Measurements from ENCODE around the gene PDCD7. TPM values are rescaled to one million over a fixed set of nuclear protein-coding genes. Genes with fewer than 3 reads are reported as not detected.

Gene PDCD7
- total and polyA plus RNA-seq, 3 donors from 2014 or later: 39.7 to 76.1 (median 66.8) TPM

DNA sequence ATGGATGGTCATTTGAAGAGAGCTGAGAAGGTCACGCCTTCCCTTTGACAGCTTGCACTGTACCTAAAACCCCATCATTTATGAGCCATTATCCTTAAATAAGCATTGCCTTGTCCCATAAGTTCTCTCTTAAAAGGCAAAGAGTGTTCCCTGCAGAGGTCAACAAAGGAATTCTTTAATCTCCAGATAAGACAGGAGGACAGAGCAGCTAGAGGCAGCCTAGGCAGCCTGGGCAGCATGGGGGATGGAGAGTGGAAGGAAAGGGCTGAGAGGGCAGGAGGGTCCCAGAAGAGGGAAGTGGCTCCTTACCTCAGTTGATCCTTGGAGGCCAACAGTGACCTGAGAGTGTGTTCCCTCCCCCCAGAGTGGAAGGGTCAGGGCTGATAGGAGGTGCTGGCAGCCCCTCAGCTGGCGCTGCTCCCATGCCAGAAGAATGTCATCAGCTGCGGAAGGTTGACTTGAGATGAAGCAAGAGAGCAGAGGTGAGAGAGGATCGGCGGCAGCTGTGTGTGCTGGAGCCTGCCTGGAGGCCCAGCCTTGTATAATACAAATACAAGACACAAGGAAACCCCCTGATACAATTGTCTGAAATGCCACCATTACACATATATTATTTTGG is 44.3 kb downstream of the PDCD7 start:
- 41 to 58% methylated on average over 5 of the region's 5 CpGs for WGBS, 2 donors
- Histone ChIP-seq H3K9me3 (no peaks in the 10 kb centered on the region), H3K27ac (peak overlapping the region; percentile 73 to 78), H3K4me1 (peaks cover 44% of the 10 kb centered on the region), H3K36me3 (ENCODE audit: low read depth, missing control alignments) (no peaks in the 10 kb centered on the region), H3K4me3 (no peak overlapping the region), H3K27me3 (no peaks in the 10 kb centered on the region)
- TF ChIP-seq POLR2A (IDR thresholded peaks at IDR 0.05) (no peak), CTCF (IDR thresholded peaks at IDR 0.05) (no peak)
- DNase-seq: no peak
- intact Hi-C loops (cut with DNase I; ENCODE audit: low total_unique reads): loop anchor here (10.0 kb wide), 1 partner anchor 55 kb away; no protein-coding TSS in a partner anchor

- H3K27ac ChIP-seq: peak overlapping the region; percentile 73 to 78
- H3K4me1 ChIP-seq: peaks cover 42% of the 10 kb centered on the region
- H3K27me3 ChIP-seq: no peaks in the 10 kb centered on the region
- no peak for DNase-seq
- H3K9me3 ChIP-seq: no peaks in the 10 kb centered on the region
- no peak overlapping the region for H3K4me3 ChIP-seq
- H3K36me3 ChIP-seq (ENCODE audit: low read depth, missing control alignments): no peaks in the 10 kb centered on the region
- 67 to 82% methylated on average over 6 of the region's 6 CpGs for WGBS, 2 donors
- intact Hi-C loops (cut with DNase I; ENCODE audit: low total_unique reads): loop anchor here (10.0 kb wide), 1 partner anchor 54 kb away; no protein-coding TSS in a partner anchor
- TF ChIP-seq POLR2A (IDR thresholded peaks at IDR 0.05): no peak
- TF ChIP-seq CTCF (IDR thresholded peaks at IDR 0.05): no peak
Observed at GRCh38 chr15:65088643-65089021, 45.0 kb downstream of the PDCD7 start.

GRCh38 chr15:65087873-65088642 is 45.5 kb downstream of the PDCD7 start:
- no peak for TF ChIP-seq POLR2A (IDR thresholded peaks at IDR 0.05)
- no peak for TF ChIP-seq CTCF (IDR thresholded peaks at IDR 0.05)
- Histone ChIP-seq H3K4me1 (peaks cover 48% of the 10 kb centered on the region), H3K4me3 (no peak overlapping the region), H3K27me3 (no peaks in the 10 kb centered on the region), H3K36me3 (ENCODE audit: low read depth, missing control alignments) (no peaks in the 10 kb centered on the region), H3K27ac (peak overlapping the region; percentile 73 to 78), H3K9me3 (no peaks in the 10 kb centered on the region)
- intact Hi-C loops (cut with DNase I; ENCODE audit: low total_unique reads): loop anchor here (10.0 kb wide), 1 partner anchor 53 kb away; no protein-coding TSS in a partner anchor
- WGBS, 2 donors: 67 to 75% methylated on average over 8 to 13 of the region's 13 CpGs
- DNase-seq: peak; percentile 76

- TF ChIP-seq CTCF (IDR thresholded peaks at IDR 0.05) (no peak), POLR2A (IDR thresholded peaks at IDR 0.05) (no peak)
- DNase-seq: no peak
- H3K4me1 ChIP-seq: peaks cover 54% of the 10 kb centered on the region
- 76 to 93% methylated on average over 3 of the region's 3 CpGs for WGBS, 2 donors
- no peaks in the 10 kb centered on the region for H3K36me3 ChIP-seq (ENCODE audit: low read depth, missing control alignments)
- no peak overlapping the region for H3K4me3 ChIP-seq
- intact Hi-C loops (cut with DNase I; ENCODE audit: low total_unique reads): loop anchor here (10.0 kb wide), 1 partner anchor 53 kb away; no protein-coding TSS in a partner anchor
- peak overlapping the region; percentile 73 to 78 for H3K27ac ChIP-seq
- H3K9me3 ChIP-seq: no peaks in the 10 kb centered on the region
- H3K27me3 ChIP-seq: no peaks in the 10 kb centered on the region
Observed at GRCh38 chr15:65087411-65087810, 46.2 kb downstream of the PDCD7 start.

Data from testis (tissue), 3 donors.